ENCODE results near the gene CA10.

DNA sequence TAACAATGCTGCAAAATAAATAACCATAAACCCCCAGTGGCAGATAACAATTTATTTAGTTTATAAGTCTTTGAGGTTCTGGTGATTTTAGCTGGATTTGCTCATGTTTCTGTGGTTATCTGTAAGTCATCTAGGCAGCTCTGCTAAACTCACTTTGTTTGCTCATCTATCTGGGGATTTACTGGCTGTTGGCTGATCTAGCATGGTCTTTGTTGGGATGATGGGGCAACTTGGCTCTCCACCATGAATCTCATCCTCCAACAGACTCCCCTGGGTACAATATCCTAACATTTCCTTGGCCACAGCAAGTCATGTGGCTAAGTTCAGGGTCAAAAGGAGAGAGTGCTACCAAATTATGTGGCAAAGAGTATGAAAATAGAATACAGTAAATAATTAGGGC lies 359.3 kb downstream of the CA10 start:
- TF ChIP-seq SIN3A (IDR thresholded peaks at IDR 0.05; ENCODE audit: borderline replicate concordance in 2 of 2, control insufficient read depth in 1 of 2, low read depth in 2 of 2, low read length in 2 of 2) (no peak), FOXM1 (IDR thresholded peaks at IDR 0.05; ENCODE audit: low read depth) (no peak), FOXM1 (CRISPR knock-in tag; IDR thresholded peaks at IDR 0.05; ENCODE audit: low read depth) (no peak), RAD21 (CRISPR knock-in tag; conservative IDR thresholded peaks at IDR 0.05 in 1 of 2, IDR thresholded peaks at IDR 0.05 in 1 of 2) (no peak), TCF7L2 (IDR thresholded peaks at IDR 0.05; ENCODE audit: low read depth, low read length) (no peak), ZFX (CRISPR knock-in tag; IDR thresholded peaks at IDR 0.05) (no peak)
- TF ChIP-seq, protein P1, sequence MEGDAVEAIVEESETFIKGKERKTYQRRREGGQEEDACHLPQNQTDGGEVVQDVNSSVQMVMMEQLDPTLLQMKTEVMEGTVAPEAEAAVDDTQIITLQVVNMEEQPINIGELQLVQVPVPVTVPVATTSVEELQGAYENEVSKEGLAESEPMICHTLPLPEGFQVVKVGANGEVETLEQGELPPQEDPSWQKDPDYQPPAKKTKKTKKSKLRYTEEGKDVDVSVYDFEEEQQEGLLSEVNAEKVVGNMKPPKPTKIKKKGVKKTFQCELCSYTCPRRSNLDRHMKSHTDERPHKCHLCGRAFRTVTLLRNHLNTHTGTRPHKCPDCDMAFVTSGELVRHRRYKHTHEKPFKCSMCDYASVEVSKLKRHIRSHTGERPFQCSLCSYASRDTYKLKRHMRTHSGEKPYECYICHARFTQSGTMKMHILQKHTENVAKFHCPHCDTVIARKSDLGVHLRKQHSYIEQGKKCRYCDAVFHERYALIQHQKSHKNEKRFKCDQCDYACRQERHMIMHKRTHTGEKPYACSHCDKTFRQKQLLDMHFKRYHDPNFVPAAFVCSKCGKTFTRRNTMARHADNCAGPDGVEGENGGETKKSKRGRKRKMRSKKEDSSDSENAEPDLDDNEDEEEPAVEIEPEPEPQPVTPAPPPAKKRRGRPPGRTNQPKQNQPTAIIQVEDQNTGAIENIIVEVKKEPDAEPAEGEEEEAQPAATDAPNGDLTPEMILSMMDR (IDR thresholded peaks at IDR 0.05 in 2 of 3, conservative IDR thresholded peaks at IDR 0.05 in 1 of 3; ENCODE audit: insufficient read depth in 2 of 3, low read depth in 1 of 3, low read length in 3 of 3) = no peak
- TF ChIP-seq, protein P2, sequence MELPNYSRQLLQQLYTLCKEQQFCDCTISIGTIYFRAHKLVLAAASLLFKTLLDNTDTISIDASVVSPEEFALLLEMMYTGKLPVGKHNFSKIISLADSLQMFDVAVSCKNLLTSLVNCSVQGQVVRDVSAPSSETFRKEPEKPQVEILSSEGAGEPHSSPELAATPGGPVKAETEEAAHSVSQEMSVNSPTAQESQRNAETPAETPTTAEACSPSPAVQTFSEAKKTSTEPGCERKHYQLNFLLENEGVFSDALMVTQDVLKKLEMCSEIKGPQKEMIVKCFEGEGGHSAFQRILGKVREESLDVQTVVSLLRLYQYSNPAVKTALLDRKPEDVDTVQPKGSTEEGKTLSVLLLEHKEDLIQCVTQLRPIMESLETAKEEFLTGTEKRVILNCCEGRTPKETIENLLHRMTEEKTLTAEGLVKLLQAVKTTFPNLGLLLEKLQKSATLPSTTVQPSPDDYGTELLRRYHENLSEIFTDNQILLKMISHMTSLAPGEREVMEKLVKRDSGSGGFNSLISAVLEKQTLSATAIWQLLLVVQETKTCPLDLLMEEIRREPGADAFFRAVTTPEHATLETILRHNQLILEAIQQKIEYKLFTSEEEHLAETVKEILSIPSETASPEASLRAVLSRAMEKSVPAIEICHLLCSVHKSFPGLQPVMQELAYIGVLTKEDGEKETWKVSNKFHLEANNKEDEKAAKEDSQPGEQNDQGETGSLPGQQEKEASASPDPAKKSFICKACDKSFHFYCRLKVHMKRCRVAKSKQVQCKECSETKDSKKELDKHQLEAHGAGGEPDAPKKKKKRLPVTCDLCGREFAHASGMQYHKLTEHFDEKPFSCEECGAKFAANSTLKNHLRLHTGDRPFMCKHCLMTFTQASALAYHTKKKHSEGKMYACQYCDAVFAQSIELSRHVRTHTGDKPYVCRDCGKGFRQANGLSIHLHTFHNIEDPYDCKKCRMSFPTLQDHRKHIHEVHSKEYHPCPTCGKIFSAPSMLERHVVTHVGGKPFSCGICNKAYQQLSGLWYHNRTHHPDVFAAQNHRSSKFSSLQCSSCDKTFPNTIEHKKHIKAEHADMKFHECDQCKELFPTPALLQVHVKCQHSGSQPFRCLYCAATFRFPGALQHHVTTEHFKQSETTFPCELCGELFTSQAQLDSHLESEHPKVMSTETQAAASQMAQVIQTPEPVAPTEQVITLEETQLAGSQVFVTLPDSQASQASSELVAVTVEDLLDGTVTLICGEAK (IDR thresholded peaks at IDR 0.05) = no peak
- TF ChIP-seq, protein P2 (CRISPR knock-in tag; IDR thresholded peaks at IDR 0.05) = no peak

Measured in K562 (cell line).